Right kidney (tissue), 1 donor: ENCODE results near the gene TRMT112.
"Not testable (repeated sequence)": the region's sequence is repeated elsewhere in the genome, so short reads cannot be mapped to it uniquely, and the experiment has no call there.

ENCODE experiments used
- DNase-seq: peaks from one replicate; pipeline ENCODE4 v3.0.0-alpha.2; 2016

Gene TRMT112

DNA sequence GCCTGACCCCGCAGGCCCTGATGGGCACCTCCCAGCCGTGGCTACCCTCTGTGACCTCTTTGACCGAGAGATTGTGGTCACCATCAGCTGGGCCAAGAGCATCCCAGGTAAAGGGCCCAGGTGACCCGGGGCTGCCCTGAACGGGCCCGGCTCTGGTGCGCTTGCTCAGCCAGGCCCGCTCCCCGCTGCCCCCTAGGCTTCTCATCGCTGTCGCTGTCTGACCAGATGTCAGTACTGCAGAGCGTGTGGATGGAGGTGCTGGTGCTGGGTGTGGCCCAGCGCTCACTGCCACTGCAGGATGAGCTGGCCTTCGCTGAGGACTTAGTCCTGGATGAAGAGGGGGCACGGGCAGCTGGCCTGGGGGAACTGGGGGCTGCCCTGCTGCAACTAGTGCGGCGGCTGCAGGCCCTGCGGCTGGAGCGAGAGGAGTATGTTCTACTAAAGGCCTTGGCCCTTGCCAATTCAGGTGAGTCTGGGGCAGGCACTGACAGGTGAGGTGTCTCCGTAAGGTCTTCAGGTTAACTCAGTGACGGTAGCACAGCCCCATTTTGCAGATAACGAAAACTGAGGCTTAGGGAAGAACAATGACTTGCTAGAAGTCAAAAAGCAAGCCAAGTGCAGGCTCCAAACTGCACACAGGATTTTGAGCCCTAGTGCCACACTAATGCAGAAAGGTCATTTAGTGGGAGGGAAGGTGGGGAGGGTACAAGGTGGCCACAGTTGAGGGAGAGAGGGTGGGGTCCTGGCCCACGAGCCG is 2.4 kb downstream of the TRMT112 start:
- no peak for DNase-seq

DNA sequence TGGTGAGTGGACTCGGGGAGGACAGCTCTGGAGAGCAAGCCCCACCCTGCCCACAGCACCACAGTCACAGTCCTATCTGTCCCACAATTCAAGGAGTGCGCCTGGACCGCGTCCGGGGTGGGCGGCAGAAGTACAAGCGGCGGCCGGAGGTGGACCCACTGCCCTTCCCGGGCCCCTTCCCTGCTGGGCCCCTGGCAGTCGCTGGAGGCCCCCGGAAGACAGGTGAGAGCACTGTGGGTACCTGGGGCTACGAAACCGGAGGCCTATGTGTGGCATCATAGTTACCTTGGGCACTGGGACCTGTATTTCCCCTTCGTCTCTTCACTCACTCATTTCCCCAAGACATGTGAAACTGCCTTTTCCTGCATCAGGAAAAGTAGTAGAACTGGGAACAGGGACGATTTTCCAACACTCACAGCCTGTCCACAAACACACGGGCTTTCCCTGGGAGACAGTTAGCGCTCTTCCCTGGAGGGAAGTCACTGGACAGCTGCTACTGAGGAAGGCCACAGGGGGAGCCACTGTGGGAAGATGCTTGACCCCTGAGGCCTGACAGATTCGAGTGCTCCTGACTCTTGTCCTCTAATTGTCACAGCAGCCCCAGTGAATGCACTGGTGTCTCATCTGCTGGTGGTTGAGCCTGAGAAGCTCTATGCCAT is 3.1 kb downstream of the TRMT112 start:
- no peak for DNase-seq

DNA sequence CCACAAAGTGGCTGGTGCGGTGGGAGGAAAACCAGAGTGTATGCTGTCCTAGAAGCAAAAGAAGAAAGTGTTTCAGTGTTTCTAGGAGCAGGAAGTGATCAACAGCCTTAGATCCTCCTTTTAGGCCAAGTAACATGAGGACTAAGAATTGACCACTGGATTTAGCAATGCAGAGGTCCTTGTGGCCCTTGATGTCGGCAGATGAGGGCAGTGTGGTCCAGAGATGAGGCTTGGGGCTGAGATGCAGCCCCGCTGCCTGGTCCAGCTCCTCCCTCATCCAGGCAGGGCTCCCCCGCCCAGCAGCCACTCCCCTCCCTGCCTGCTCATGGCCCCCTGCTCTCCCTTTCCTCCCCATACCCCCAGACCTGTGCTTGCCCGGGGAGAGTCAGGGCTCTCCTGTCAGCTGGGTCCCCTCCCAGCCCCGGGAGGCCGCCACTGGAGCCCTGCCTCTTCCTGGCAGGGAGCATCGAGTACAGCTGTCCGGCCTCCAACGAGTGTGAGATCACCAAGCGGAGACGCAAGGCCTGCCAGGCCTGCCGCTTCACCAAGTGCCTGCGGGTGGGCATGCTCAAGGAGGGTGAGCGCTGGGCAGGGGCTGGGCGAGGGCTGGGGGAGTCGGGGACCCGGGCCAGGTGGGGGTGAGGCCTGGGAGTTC is 3.7 kb downstream of the TRMT112 start:
- no peak for DNase-seq

DNA sequence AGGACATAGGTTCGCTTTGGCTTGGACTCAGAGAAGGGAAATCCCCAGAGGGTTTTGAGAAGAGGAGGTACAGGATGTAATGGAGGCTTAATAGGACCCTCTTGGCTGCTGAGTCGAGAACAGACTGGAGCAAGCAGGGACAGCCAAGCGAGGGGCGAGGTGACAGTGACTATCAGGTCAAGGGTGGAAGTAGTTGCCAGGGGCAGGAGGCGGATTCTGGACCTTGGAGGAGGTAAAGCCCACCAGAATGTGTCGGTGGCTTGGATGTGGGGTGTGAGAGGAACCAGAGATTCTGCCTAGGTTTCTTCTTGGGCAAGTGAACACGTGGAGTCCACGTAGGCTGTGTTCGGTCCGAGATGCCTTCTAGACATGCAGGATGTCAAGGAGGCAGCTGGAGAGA is 4.4 kb downstream of the TRMT112 start:
- no peak for DNase-seq

DNA sequence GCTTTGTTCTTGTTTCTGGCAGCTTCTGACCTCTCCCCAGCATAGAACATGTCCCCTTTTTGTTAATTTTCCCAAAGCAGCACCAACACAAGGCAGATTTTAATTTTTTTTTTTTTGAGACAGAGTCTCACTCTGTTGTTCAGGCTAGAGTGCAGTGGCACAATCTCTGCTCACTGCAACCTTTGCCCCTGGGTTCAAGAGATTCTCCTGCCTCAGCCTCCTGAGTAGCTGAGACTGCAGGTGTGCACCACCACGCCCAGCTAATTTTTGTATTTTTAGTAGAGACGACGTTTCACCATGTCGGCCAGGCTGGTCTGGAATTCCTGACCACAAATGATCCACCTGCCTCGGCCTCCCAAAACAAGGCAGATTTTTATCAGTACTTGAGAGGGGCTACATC is 9.6 kb downstream of the TRMT112 start:
- not testable (repeated sequence) for DNase-seq

DNA sequence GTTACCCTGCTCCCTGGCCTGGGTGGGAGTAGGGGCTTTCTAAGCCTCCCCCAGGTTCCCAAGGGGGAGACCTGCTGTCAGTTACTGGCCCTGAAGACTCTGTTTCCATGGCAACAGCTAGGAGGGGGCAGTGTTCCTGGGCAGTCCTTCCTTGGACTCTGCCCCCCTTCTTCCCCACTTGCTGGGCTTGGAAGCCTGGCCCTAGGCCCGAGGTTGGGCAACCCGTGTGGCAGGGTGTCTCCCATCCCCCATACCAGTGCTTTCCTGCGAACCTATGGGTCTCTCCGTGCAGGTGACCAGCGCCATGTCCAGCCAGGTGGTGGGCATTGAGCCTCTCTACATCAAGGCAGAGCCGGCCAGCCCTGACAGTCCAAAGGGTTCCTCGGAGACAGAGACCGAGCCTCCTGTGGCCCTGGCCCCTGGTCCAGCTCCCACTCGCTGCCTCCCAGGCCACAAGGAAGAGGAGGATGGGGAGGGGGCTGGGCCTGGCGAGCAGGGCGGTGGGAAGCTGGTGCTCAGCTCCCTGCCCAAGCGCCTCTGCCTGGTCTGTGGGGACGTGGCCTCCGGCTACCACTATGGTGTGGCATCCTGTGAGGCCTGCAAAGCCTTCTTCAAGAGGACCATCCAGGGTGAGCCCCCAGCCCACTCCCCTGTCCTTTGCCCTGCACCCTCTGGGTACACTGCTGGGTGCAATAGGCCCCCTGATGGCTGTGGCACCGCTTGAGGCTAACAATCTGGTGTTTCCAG is 10.3 kb downstream of the TRMT112 start:
- DNase-seq = peak; percentile 47

DNA sequence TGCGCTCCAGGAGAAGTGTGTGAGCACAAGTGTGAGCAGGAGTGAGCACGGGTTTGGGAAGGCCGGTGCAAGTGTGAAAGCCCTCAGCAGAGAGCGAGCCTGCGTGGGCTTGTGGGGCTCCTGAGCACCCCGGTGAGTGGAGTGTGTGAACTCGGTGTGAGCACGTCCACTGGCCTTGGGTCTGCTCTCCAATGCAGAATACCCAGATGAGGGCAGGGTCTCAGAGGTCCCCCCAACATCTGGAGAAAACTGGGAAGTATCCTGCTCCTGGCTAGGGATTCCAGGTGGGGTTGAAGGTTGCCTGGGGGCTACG is 10.8 kb downstream of the TRMT112 start:
- DNase-seq = no peak

DNA sequence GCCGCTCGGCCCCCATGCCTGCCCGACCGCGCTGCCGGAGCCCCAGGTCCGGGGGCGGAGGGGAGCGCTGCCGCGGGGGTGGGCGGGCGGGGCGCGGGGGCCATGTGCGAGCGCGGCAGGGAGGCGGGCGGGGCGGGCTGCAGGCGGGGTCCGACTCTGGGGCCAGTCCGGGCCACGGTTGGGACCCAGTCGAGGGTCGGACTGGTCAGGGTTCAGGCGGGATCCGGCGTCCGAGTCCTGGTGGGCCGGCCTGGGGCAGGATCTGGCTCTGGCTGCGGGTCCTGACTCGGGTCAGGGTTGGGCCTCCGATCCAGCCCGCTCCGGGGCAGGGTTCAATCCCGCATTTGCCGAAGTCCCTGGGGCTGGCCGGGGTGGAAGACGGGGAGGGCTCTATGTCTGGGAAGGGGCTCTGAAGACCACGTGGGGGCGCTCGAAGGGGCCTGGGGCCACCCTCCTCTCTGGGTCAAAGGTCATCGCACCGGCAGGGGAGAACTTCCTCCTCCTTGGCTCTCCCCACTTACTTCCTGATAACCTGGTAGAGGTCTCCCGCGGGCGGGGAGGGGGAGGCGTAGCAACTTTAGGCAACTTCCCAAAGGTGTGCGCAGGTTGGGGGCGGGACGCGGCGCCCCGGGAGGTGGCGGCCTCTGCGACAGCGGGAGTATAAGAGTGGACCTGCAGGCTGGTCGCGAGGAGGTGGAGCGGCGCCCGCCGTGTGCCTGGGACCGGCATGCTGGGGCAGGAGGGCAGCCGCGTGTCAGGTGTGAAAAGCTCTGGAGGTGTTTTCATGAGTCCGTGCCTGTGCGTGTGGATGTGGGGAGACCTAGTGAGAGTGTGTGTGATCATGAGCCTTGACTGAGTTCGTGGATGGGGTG is 11.4 kb downstream of the TRMT112 start:
- DNase-seq = peak; percentile 76

DNA sequence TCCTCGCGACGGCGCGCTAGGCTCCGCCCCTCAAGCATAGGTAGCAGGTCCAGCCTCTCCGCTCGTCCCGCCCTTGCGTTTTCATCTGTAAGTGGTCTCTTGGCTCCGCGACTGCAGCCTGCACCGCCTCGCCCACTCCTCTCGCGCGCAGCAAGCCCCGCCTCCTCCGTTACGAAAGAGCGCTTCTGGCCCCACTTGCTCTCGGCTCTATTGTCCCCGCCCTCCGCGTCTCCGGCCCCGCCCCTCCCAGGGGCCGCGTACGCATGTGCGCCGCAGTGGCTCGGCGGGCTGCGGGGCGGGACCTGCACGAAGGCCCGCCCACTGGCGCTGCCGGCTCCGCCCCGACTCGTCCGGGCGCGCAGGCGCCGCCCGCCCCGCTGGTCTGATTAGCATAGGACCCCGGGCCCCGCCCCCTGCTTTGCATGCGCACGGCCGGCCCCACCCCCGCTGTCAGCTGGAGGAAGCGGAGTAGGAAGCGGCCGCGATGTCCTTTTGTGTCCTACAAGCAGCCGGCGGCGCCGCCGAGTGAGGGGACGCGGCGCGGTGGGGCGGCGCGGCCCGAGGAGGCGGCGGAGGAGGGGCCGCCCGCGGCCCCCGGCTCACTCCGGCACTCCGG is 12.2 kb downstream of the TRMT112 start, which contains the start of gene ESRRA:
ESRRA (plus strand) TSS at position 450 of the 616 bp plus-strand sequence. CDS start 1,656 bp downstream, outside the sequence.
- DNase-seq = peak; percentile 94

DNA sequence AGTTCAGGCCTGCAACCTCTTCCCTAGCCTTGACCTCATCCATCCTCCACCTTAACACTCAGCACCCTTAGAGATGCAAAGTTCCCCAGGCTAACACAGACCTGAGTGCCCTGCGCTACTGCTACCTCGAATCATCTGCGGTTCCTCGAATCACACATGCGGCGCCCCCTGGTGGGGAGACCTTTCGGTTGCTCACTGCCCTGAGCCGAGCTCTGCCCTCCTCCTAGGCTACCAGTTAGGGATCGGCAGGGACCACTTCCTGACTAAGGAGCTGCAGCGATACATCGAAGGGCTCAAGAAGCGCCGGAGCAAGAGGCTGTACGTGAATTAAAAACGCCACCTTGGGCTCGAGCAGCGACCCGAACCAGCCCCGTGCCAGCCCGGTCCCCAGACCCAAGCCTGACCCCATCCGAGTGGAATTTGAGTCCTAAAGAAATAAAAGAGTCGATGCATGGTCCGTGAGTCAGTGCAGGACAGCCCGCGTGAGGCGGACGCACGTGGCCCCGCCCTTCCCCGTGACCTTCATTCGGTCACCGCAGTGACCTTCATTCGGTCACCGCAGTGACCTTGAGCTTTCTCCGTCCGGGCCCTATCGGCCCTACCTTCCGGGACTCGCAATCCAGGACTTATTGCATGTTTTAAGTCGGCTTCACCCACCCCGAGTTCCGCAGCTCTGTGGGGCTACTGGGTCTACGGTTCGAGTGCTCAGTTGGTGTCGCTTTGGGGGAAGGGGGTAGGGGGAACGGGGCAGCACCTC is 12.9 kb downstream of the TRMT112 start:
- DNase-seq = peak; percentile 87

DNA sequence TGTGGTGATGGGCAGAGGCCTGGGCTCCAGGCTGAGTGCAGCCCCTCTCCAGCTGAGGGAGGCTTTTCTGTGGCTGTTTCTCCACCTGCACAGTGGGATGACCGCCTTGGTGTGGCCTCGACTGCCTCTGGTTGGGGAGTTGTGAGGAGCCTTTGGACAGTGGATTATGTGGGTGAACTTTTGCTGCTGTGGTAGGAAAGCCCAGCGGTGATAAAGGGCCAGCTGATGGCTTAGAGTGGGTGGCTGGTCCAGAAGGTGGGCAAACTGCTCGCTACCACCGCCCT is 13.4 kb downstream of the TRMT112 start:
- DNase-seq = no peak

DNA sequence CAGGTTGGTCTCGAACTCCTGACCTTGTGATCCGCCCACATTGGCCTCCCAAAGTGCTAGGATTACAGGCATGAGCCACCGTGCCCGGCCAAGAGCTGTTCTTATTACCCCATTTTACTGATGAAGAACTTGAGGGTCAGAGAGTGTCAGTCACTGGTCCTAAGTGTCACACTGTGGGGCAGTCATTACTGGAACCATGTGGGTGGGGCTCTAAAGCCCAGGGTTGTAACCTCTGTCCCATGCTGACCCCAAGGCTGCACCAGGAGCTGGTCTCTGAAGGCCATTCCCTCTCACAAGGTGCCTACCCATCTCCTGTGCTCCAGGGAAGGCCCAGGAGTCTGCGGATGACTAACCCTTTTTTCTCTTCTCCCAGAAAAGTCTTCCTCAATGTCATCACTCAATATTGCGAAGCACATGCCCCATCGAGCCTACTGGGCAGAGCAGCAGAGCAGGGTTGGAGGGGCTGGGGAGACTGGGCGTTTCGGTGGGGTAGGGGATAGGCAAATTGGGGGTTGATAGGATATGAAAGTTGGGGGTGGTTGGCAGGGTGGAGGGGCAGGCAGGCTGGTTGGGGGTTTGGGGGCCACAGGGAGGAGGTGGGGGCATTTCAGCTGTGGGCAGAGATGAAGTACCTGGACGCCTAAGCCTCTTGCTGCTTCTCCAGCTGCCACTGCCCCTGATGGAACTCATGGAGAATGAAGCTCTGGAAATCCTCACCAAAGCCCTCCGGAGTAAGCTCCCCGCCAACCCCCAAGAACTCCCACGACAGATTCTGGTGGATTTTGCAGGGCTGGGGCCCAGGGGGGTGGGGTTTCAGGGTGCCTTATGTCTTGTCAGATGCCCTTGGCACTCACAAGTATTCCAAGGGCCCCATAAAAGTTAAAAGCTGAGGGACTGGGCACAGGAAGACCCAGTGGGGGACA is 14.0 kb downstream of the TRMT112 start:
- no peak for DNase-seq

DNA sequence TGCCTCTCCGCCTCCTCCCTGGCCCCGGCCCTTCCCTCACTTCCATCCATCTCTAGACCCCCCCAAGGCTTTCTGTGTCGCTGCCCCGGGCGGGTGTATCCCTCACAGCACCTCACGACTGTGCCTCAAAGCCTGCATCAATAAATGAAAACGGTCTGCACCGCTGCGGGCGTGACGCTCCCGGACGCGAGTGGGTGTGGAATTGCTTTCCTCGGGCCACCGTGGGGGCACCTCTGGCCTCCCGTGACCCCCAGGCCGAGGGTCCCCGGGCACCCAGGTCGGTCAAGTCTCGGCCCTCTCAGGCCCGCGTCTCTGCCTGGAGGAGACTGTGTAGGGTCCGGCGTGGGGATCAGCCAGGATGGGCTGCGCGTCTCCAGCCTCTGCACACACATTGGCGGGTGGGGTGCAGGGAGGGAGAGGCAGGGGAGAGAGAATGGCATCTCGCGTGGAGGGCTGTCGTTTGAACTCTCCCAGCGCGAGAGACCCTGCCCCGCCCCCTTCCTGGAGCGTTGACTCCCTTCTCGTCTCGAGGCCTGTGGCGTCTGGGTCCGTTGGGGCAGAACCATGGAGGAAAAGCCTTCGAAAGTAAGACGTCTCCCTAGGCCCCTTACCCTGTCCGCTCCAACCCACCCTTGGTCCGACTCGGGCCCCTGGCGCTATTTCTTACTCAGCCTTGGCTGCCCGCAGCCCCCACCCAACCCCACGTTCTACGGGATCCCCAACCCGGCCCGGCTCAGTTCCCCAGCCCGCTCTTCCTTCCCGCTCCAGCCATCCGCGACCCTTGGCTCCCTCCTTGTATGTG is 17.3 kb downstream of the TRMT112 start, which contains the start of gene CATSPERZ:
CATSPERZ (plus strand) TSS at position 512 of the 802 bp plus-strand sequence; CDS start at position 565, 53 bp downstream.
- peak; percentile 46 for DNase-seq

DNA sequence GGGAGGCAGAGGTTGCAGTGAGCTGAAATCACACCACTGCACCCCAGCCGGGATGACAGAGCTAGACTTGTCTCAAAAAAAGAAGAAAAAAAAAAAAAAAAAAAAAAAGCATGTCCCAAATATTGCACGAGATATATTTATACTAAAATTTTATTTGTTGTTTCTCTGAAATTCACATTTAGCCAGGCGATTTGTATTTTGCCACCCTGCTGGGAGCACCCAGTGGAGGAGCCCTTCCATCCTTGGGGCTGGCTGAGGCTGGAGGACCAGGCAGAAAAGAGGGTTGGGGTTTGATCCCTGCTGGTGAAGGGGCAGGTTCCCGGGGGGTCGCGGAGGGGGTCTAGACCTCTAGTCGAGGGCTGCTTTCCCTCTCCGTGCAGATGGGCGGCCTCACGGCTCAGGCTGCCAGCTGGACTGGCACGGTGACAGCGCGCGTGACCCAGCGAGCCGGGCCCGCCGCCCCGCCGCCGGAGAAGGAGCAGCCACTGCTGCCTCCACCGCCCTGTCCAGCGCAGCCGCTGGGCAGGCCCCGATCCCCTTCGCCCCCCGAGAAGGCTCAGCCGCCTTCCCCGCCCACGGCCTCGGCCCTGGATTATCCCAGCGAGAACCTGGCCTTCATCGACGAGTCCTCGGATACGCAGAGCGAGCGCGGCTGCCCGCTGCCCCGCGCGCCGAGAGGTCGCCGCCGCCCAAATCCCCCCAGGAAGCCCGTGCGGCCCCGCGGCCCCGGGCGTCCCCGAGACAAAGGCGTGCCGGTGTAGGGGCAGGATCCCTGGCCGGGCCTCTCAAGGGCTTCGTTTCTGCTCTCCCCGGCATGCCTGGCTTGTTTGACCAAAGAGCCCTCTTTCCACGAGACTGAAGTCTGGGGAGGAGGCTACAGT is 18.2 kb downstream of the TRMT112 start:
- DNase-seq = peak; percentile 68

DNA sequence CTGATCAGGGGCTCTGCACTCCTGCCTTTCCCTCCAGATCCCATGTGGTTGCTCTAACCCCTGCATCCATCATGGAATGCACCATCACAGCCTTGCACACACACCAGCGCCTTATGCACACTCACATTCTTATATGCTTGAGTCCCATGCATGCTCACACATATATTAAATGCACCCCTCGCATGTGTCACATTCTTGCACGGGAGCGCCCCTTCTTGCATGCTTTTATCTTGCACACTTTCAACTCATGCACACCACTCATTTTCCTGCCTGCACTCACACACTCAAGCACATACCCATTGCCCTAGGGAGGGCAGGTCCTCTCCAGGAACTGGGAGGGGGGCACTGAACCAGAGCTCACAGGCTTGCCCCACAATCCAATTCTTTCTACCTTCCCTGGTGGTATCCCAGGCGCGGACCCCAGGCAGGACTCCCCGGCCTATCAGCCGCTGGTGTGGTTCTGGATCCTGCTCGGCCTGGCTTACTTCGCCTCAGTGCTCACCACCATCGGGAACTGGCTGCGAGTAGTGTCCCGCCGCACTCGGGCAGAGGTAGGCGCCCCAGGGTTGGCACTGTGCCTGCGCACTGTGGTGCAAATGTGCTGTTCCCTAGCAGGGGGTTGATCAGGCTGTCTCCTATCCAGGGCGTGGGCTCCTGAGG is 19.5 kb downstream of the TRMT112 start:
- DNase-seq = peak; percentile 37

DNA sequence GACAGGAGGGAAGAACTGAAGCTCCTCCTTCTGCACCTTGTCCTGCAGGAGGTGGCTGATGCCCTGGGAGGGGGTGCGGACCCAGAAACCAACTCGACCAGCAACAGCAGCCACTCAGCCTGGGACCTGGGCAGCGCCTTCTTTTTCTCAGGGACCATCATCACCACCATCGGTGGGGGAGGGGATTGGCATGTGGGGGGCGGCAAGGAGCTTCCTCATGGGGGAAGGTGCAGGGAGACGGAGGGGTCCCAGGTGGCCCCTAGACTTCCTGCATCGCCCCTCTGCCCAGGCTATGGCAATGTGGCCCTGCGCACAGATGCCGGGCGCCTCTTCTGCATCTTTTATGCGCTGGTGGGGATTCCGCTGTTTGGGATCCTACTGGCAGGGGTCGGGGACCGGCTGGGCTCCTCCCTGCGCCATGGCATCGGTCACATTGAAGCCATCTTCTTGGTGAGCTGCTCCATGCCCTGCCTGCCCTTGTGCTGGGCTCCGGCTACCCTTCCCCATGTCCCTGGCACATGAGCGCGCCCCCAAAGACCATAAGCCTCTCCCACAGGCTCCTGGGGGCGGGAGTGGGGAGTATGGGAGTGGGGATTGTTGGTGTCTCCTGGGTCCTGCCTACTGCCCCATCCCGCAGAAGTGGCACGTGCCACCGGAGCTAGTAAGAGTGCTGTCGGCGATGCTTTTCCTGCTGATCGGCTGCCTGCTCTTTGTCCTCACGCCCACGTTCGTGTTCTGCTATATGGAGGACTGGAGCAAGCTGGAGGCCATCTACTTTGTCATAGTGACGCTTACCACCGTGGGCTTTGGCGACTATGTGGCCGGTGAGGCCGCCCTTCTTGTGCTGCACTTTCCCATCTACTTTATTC is 20.3 kb downstream of the TRMT112 start:
- DNase-seq = peak; percentile 22
